Spleen (tissue), 11 donors: ENCODE data around the gene TMEM170B. TPM values are rescaled to one million over a fixed set of nuclear protein-coding genes. Genes with fewer than 3 reads are reported as not detected.

Experiments used
- DNase-seq: peaks from one replicate; pipeline ENCODE4 v3.0.0-alpha.2; 2020
- H3K27ac ChIP-seq, 8 donors: fragments of 200-600 bp; sonication (generic) in 7 of 8; 1 replicate in 4 of 8; 2 replicates in 4 of 8; pipeline versions ENCODE4 v1.5.0 to v1.8.0; 2016 to 2021; ENCODE audit warnings: inconsistent platforms in 4 of 8, mild to moderate bottlenecking in 4 of 8, moderate library complexity in 1 of 8
- H3K27me3 ChIP-seq, 7 donors: fragments of 200-600 bp; sonication (generic) in 6 of 7; replicated peaks in 1 of 7; 1 replicate in 4 of 7; 2 replicates in 3 of 7; pipeline versions ENCODE4 v1.5.0 to v1.8.0; 2016 to 2021; ENCODE audit warnings: inconsistent platforms in 3 of 7, mild to moderate bottlenecking in 1 of 7
- H3K36me3 ChIP-seq, 6 donors: fragments of 200-600 bp; sonication (generic) in 5 of 6; 1 replicate in 4 of 6; 2 replicates in 2 of 6; pipeline versions ENCODE4 v1.5.0 to v1.8.0; 2016 to 2021; ENCODE audit warnings: inconsistent platforms in 2 of 6
- H3K4me1 ChIP-seq, 6 donors: fragments of 200-600 bp; sonication (generic) in 5 of 6; 1 replicate in 3 of 6; 2 replicates in 3 of 6; pipeline versions ENCODE4 v1.5.0 to v1.8.0; 2016 to 2021; ENCODE audit warnings: inconsistent platforms in 3 of 6
- H3K4me3 ChIP-seq, 8 donors: fragments of 200-600 bp; sonication (generic) in 7 of 8; 1 replicate in 4 of 8; 2 replicates in 4 of 8; pipeline versions ENCODE4 v1.5.0 to v1.8.0; 2016 to 2021; ENCODE audit warnings: inconsistent platforms in 4 of 8, mild to moderate bottlenecking in 4 of 8, moderate library complexity in 2 of 8
- H3K9me3 ChIP-seq, 8 donors: fragments of 200-600 bp; sonication (generic) in 7 of 8; 1 replicate in 4 of 8; 2 replicates in 4 of 8; pipeline versions ENCODE4 v1.5.0 to v1.8.0; 2016 to 2021; ENCODE audit warnings: inconsistent platforms in 4 of 8
- CTCF ChIP-seq, 11 experiments: fragments of 200-600 bp in 7 of 11; fragments of 450-650 bp in 4 of 11; sonication (generic) in 4 of 11; IDR thresholded peaks in 8 of 11; conservative IDR thresholded peaks in 3 of 11; 1 replicate in 7 of 11; 2 replicates in 4 of 11; pipeline versions ENCODE4 v1.4.0 to v1.8.0; 2016 to 2021; ENCODE audit warnings: antibody characterized with exemption in 11 of 11, inconsistent platforms in 4 of 11, mild to moderate bottlenecking in 1 of 11
- POLR2A ChIP-seq, 3 donors: fragments of 450-650 bp; IDR thresholded peaks; one replicate each; pipeline ENCODE4 v1.5.1; 2017; ENCODE audit warnings: antibody characterized with exemption in 3 of 3, mild to moderate bottlenecking in 1 of 3
- POLR2AphosphoS5 ChIP-seq, 3 donors: sonication (generic); formaldehyde crosslinking; IDR thresholded peaks; one replicate each; pipeline ENCODE4 v1.5.1; 2017; ENCODE audit warnings: antibody characterized with exemption in 3 of 3
- WGBS, 5 donors: extraction: QIAGEN DNeasy Blood & Tissue Kit in 3 of 5; methylation state at CpG; one replicate each; pipeline versions ENCODE4 v1.1.5 to v1.1.7; 2013 to 2018; 5-methylcytosine and 5-hydroxymethylcytosine counted together
- intact Hi-C: fragments of 100-400 bp; cut with DNase I; formaldehyde crosslinking; loops from one replicate; pipeline ENCODE4 v1.15.0; 2023; ENCODE audit warnings: low total_unique reads
- polyA plus RNA-seq, 3 donors: library from polyadenylated mRNA; stranded (reverse); fragments of 200-250 nt; gene quantifications; one replicate each; pipeline ENCODE4 v1.2.1, GENCODE V29; 2013
- total RNA-seq, 7 donors: library from RNA; depleted of rRNA in 3 of 7; stranded (reverse); fragments of >200 nt in 3 of 7; fragmentation: NEBNext Ultra II Directional in 4 of 7; extraction: Animal tissue kit (Norgen Biotek cat#: 25700) in 4 of 7; gene quantifications; one replicate each; pipeline versions ENCODE4 v1.1.0 to v1.2.1, GENCODE V29; 2016 to 2021
- donor health status: healthy with polysubstance abuse.
- donor health status: DM: no; HTN: no; CAD: no; lungs with moderate emphysema.
- donor health status: DM: no; HTN: no; CAD: no.
- donor health status: Bipolar disorder and iron deficiency.
- donor health status: healthy.
- donor health status: DM: no; HTN: no; CAD: no.
- donor health status: DM: yes; HTN: yes; CAD: no.

Gene TMEM170B
- total and polyA plus RNA-seq, 10 donors = 1.2 to 19.8 (median 7.6) TPM

GRCh38 chr6:11608600-11609323, 71.2 kb downstream of the TMEM170B start:
- intact Hi-C loops = no loop called here
- H3K4me1 ChIP-seq = peaks cover 0 to 42% (median 25%) of the 10 kb centered on the region in 6 donors
- TF ChIP-seq CTCF (IDR thresholded peaks at IDR 0.05 in 8 of 11, conservative IDR thresholded peaks at IDR 0.05 in 3 of 11) = no peak
- no peak for TF ChIP-seq POLR2A (IDR thresholded peaks at IDR 0.05)
- no peak for TF ChIP-seq POLR2AphosphoS5 (IDR thresholded peaks at IDR 0.05)
- no peak for DNase-seq
- H3K27me3 ChIP-seq = peaks cover 0 to 10% (median 0%) of the 10 kb centered on the region in 7 donors
- WGBS, 5 donors = 89 to 94% (median 93%) methylated on average over 6 of the region's 6 CpGs
- no peaks in the 10 kb centered on the region for H3K9me3 ChIP-seq
- no peak overlapping the region for H3K4me3 ChIP-seq
- no peaks in the 10 kb centered on the region for H3K36me3 ChIP-seq
- peak overlapping the region in 7 of 8 donors; percentile 14 to 70 (median 66) for H3K27ac ChIP-seq

- Histone ChIP-seq H3K27ac (peak overlapping the region in 7 of 8 donors; percentile 14 to 70 (median 66)), H3K27me3 (peaks cover 0 to 10% (median 0%) of the 10 kb centered on the region in 7 donors), H3K4me1 (peaks cover 0 to 42% (median 25%) of the 10 kb centered on the region in 6 donors), H3K4me3 (no peak overlapping the region), H3K9me3 (no peaks in the 10 kb centered on the region), H3K36me3 (no peaks in the 10 kb centered on the region)
- WGBS, 5 donors = 65 to 77% (median 71%) methylated on average over 18 of the region's 18 CpGs
- peak in 2 of 3 donors; percentile 63 to 64 for TF ChIP-seq POLR2AphosphoS5 (IDR thresholded peaks at IDR 0.05)
- TF ChIP-seq POLR2A (IDR thresholded peaks at IDR 0.05) = no peak
- no peak for DNase-seq
- intact Hi-C loops = no loop called here
Measured at GRCh38 chr6:11609324-11610071, 71.9 kb downstream of the TMEM170B start.

- H3K27ac ChIP-seq = no peak overlapping the region
- intact Hi-C loops = no loop called here
- H3K36me3 ChIP-seq = no peaks in the 10 kb centered on the region
Measured at GRCh38 chr6:11613336-11613735, 75.8 kb downstream of the TMEM170B start.

GRCh38 chr6:11613858-11614257, 76.3 kb downstream of the TMEM170B start:
- intact Hi-C loops = no loop called here
- DNase-seq = no peak
- H3K4me3 ChIP-seq = no peak overlapping the region
- TF ChIP-seq POLR2AphosphoS5 (IDR thresholded peaks at IDR 0.05) (no peak), POLR2A (IDR thresholded peaks at IDR 0.05) (no peak), CTCF (IDR thresholded peaks at IDR 0.05 in 8 of 11, conservative IDR thresholded peaks at IDR 0.05 in 3 of 11) (no peak)
- H3K4me1 ChIP-seq = peaks cover 0 to 15% (median 10%) of the 10 kb centered on the region in 6 donors
- no peaks in the 10 kb centered on the region for H3K36me3 ChIP-seq
- no peaks in the 10 kb centered on the region for H3K9me3 ChIP-seq
- 70 to 82% (median 74%) methylated on average over 4 of the region's 4 CpGs for WGBS, 5 donors
- peaks cover 0 to 10% (median 0%) of the 10 kb centered on the region in 7 donors for H3K27me3 ChIP-seq
- H3K27ac ChIP-seq = no peak overlapping the region

More at GRCh38 chr6:11613336-11613735, 75.8 kb downstream of the TMEM170B start:
- Histone ChIP-seq H3K9me3 (no peaks in the 10 kb centered on the region), H3K4me1 (peaks cover 0 to 15% (median 10%) of the 10 kb centered on the region in 6 donors), H3K27me3 (peaks cover 0 to 10% (median 0%) of the 10 kb centered on the region in 7 donors), H3K4me3 (no peak overlapping the region)
- no peak for TF ChIP-seq CTCF (IDR thresholded peaks at IDR 0.05 in 8 of 11, conservative IDR thresholded peaks at IDR 0.05 in 3 of 11)
- no peak for TF ChIP-seq POLR2A (IDR thresholded peaks at IDR 0.05)
- TF ChIP-seq POLR2AphosphoS5 (IDR thresholded peaks at IDR 0.05) = no peak
- DNase-seq = no peak
- WGBS, 5 donors = 90 to 94% (median 93%) methylated on average over 1 of the region's 1 CpG
